ENCODE data around the gene DRG2.

The DRG2 gene

GRCh38 chr17:18041776-18042175, 46.0 kb upstream of the DRG2 start:
- Histone ChIP-seq H3K9me3 (no peaks in the 10 kb centered on the region), H3K4me3 (ENCODE audit: low read depth, low read length) (no peak overlapping the region), H3K4me1 (no peaks in the 10 kb centered on the region), H3K27me3 (no peaks in the 10 kb centered on the region), H3K36me3 (no peaks in the 10 kb centered on the region)
- DNase-seq: no peak
- TF ChIP-seq CTCF (IDR thresholded peaks at IDR 0.05; ENCODE audit: low read depth, low read length): no peak

- no peak for TF ChIP-seq CTCF (IDR thresholded peaks at IDR 0.05; ENCODE audit: low read depth, low read length)
- Histone ChIP-seq H3K27me3 (no peaks in the 10 kb centered on the region), H3K9me3 (no peaks in the 10 kb centered on the region), H3K36me3 (no peaks in the 10 kb centered on the region), H3K4me3 (ENCODE audit: low read depth, low read length) (no peak overlapping the region), H3K4me1 (no peaks in the 10 kb centered on the region)
- no peak for DNase-seq
These were observed 44.8 kb upstream of the DRG2 start for GRCh38 chr17:18042983-18043382.

GRCh38 chr17:18043491-18043890, 44.3 kb upstream of the DRG2 start:
- H3K9me3 ChIP-seq: no peaks in the 10 kb centered on the region
- no peaks in the 10 kb centered on the region for H3K27me3 ChIP-seq
- H3K4me1 ChIP-seq: no peaks in the 10 kb centered on the region
- no peak for DNase-seq
- H3K4me3 ChIP-seq (ENCODE audit: low read depth, low read length): no peak overlapping the region
- H3K36me3 ChIP-seq: no peaks in the 10 kb centered on the region
- TF ChIP-seq CTCF (IDR thresholded peaks at IDR 0.05; ENCODE audit: low read depth, low read length): no peak

GRCh38 chr17:18044609-18045008, 43.1 kb upstream of the DRG2 start:
- no peaks in the 10 kb centered on the region for H3K27me3 ChIP-seq
- H3K36me3 ChIP-seq: no peaks in the 10 kb centered on the region
- no peak overlapping the region for H3K4me3 ChIP-seq (ENCODE audit: low read depth, low read length)
- DNase-seq: no peak
- no peak for TF ChIP-seq CTCF (IDR thresholded peaks at IDR 0.05; ENCODE audit: low read depth, low read length)
- H3K9me3 ChIP-seq: no peaks in the 10 kb centered on the region
- no peaks in the 10 kb centered on the region for H3K4me1 ChIP-seq

GRCh38 chr17:18045691-18046350, 41.9 kb upstream of the DRG2 start:
- no peak for DNase-seq
- TF ChIP-seq CTCF (IDR thresholded peaks at IDR 0.05; ENCODE audit: low read depth, low read length): no peak
- Histone ChIP-seq H3K4me1 (no peaks in the 10 kb centered on the region), H3K4me3 (ENCODE audit: low read depth, low read length) (no peak overlapping the region), H3K27me3 (no peaks in the 10 kb centered on the region), H3K9me3 (no peaks in the 10 kb centered on the region), H3K36me3 (no peaks in the 10 kb centered on the region)

GRCh38 chr17:18055597-18055996, 32.2 kb upstream of the DRG2 start:
- no peaks in the 10 kb centered on the region for H3K36me3 ChIP-seq
- H3K27me3 ChIP-seq: no peaks in the 10 kb centered on the region
- no peak overlapping the region for H3K4me3 ChIP-seq (ENCODE audit: low read depth, low read length)
- no peak for TF ChIP-seq CTCF (IDR thresholded peaks at IDR 0.05; ENCODE audit: low read depth, low read length)
- H3K9me3 ChIP-seq: no peaks in the 10 kb centered on the region
- no peaks in the 10 kb centered on the region for H3K4me1 ChIP-seq
- DNase-seq: no peak

All from BE2C (cell line).